WTC11 (cell line): Measurements from ENCODE around the gene SHOC2. TPM values are rescaled to one million over a fixed set of nuclear protein-coding genes. Genes with fewer than 3 reads are reported as not detected.

Source experiments
- ATAC-seq: fragments of 200-7000 bp; cut with Tn5 transposase; 2 replicates; pipeline ENCODE4 v1.10.0; 2021; ENCODE audit warnings: mild to moderate bottlenecking, moderate library complexity
- CTCF ChIA-PET: fragments of 300-600 bp; sonication (Branson Sonifier 250); formaldehyde crosslinking; loops from one replicate; lab custom pipeline; 2021; ENCODE audit warnings: antibody characterized with exemption; lab: Charles Lee
- POLR2A ChIA-PET: fragments of 350-600 bp; sonication (Branson Sonifier 250); formaldehyde crosslinking; loops from one replicate; lab custom pipeline; 2021; ENCODE audit warnings: antibody characterized with exemption; lab: Charles Lee
- DNase-seq: peaks from one replicate; pipeline ENCODE4 v3.0.0; 2021; ENCODE audit warnings: low spot score
- H3K27ac Mint-ChIP-seq: 2 replicates; pipeline ENCODE4 v1.8.0; 2021; ENCODE audit warnings: mixed read lengths
- H3K27me3 Mint-ChIP-seq: 2 replicates; pipeline ENCODE4 v1.8.0; 2021; ENCODE audit warnings: low read depth, mild to moderate bottlenecking, moderate library complexity, mixed read lengths
- H3K36me3 Mint-ChIP-seq: 2 replicates; pipeline ENCODE4 v1.8.0; 2021; ENCODE audit warnings: mixed read lengths
- H3K4me1 Mint-ChIP-seq: 2 replicates; pipeline ENCODE4 v1.8.0; 2022; ENCODE audit warnings: mixed read lengths
- H3K4me3 Mint-ChIP-seq: 2 replicates; pipeline ENCODE4 v1.8.0; 2021; ENCODE audit warnings: mild to moderate bottlenecking, moderate library complexity, mixed read lengths
- H3K9me3 Mint-ChIP-seq: 2 replicates; pipeline ENCODE4 v1.8.0; 2021; ENCODE audit warnings: mixed read lengths
- CREB1 ChIP-seq: sonication (generic); formaldehyde crosslinking; IDR thresholded peaks from 2 replicates; pipeline ENCODE4 v1.8.0; 2023; ENCODE audit warnings: mild to moderate bottlenecking, missing genetic modification reagents
- CREM ChIP-seq: sonication (generic); formaldehyde crosslinking; IDR thresholded peaks from 2 replicates; pipeline ENCODE4 v1.8.1; 2022; ENCODE audit warnings: mild to moderate bottlenecking, missing genetic modification reagents, moderate library complexity
- FOXP1 ChIP-seq: sonication (generic); formaldehyde crosslinking; IDR thresholded peaks from 2 replicates; pipeline ENCODE4 v1.8.0; 2022; ENCODE audit warnings: missing genetic modification reagents, mild to moderate bottlenecking, moderate library complexity, borderline replicate concordance
- GRHL2 ChIP-seq: fragments of 250-450 bp; sonication (Bioruptor Pico); IDR thresholded peaks from 2 replicates; pipeline ENCODE4 v1.8.0; 2022; ENCODE audit warnings: mild to moderate bottlenecking, moderate library complexity; ENCODE audit not compliant: insufficient replicate concordance, severe bottlenecking
- HMGA2 ChIP-seq: fragments of 250-450 bp; sonication (Bioruptor Pico); IDR thresholded peaks from 2 replicates; pipeline ENCODE4 v1.4.0; 2021; ENCODE audit warnings: mild to moderate bottlenecking, moderate library complexity
- KAT7 ChIP-seq: sonication (generic); formaldehyde crosslinking; IDR thresholded peaks from 2 replicates; pipeline ENCODE4 v1.8.1; 2023; ENCODE audit warnings: missing genetic modification reagents, mild to moderate bottlenecking, borderline replicate concordance
- MYBL2 ChIP-seq: sonication (generic); formaldehyde crosslinking; IDR thresholded peaks from 2 replicates; pipeline ENCODE4 v1.8.1; 2023; ENCODE audit warnings: mild to moderate bottlenecking, moderate library complexity, missing genetic modification reagents
- NFATC4 ChIP-seq: fragments of 250-450 bp; sonication (Bioruptor Pico); IDR thresholded peaks from 2 replicates; pipeline ENCODE4 v1.9.0; 2021; ENCODE audit warnings: mild to moderate bottlenecking
- NFYB ChIP-seq: sonication (generic); formaldehyde crosslinking; conservative IDR thresholded peaks from 2 replicates; pipeline ENCODE4 v1.8.0; 2022; ENCODE audit warnings: low read depth, missing genetic modification reagents
- NR1H2 ChIP-seq: sonication (generic); formaldehyde crosslinking; IDR thresholded peaks from 2 replicates; pipeline ENCODE4 v1.9.0; 2021; ENCODE audit warnings: mild to moderate bottlenecking, moderate library complexity, missing genetic modification reagents
- PRRX2 ChIP-seq: fragments of 250-450 bp; sonication (Bioruptor Pico); IDR thresholded peaks from 2 replicates; pipeline ENCODE4 v1.8.0; 2021; ENCODE audit warnings: mild to moderate bottlenecking
- RELA ChIP-seq: sonication (generic); formaldehyde crosslinking; IDR thresholded peaks from 2 replicates; pipeline ENCODE4 v1.8.1; 2022; ENCODE audit warnings: missing genetic modification reagents, mild to moderate bottlenecking, borderline replicate concordance
- TEAD4 ChIP-seq: sonication (generic); formaldehyde crosslinking; IDR thresholded peaks from 2 replicates; pipeline ENCODE4 v1.8.0; 2022; ENCODE audit warnings: mild to moderate bottlenecking, missing genetic modification reagents
- TP53 ChIP-seq: sonication (generic); formaldehyde crosslinking; IDR thresholded peaks from 2 replicates; pipeline ENCODE4 v1.8.1; 2023; ENCODE audit warnings: mild to moderate bottlenecking, missing genetic modification reagents
- ZNF396 ChIP-seq: fragments of 250-450 bp; sonication (Bioruptor Pico); IDR thresholded peaks from 2 replicates; pipeline ENCODE4 v1.8.0; 2021; ENCODE audit warnings: mild to moderate bottlenecking, moderate library complexity, borderline replicate concordance
- ZNF416 ChIP-seq: fragments of 250-450 bp; sonication (Bioruptor Pico); IDR thresholded peaks from 2 replicates; pipeline ENCODE4 v1.9.0; 2021; ENCODE audit warnings: mild to moderate bottlenecking, inconsistent platforms
- ZNF671 ChIP-seq: fragments of 250-450 bp; sonication (Bioruptor Pico); IDR thresholded peaks from 2 replicates; pipeline ENCODE4 v1.8.0; 2021; ENCODE audit warnings: mild to moderate bottlenecking
- total RNA-seq: library from RNA; stranded (reverse); gene quantifications from 3 replicates; pipeline ENCODE4 v1.2.3, GENCODE V29; 2021
- TF ChIP-seq, protein P1 (sequence below): sonication (generic); formaldehyde crosslinking; IDR thresholded peaks from 2 replicates; pipeline ENCODE4 v1.8.1; 2022; ENCODE audit warnings: mild to moderate bottlenecking, missing genetic modification reagents, moderate library complexity, borderline replicate concordance
- TF ChIP-seq, protein P2 (sequence below): sonication (generic); formaldehyde crosslinking; IDR thresholded peaks from 2 replicates; pipeline ENCODE4 v1.8.0; 2022; ENCODE audit warnings: missing genetic modification reagents
- TF ChIP-seq, protein P3 (sequence below): fragments of 250-450 bp; sonication (Bioruptor Pico); IDR thresholded peaks from 2 replicates; pipeline ENCODE4 v1.8.0; 2021; ENCODE audit warnings: mild to moderate bottlenecking
- TF ChIP-seq, protein P4 (sequence below): sonication (generic); formaldehyde crosslinking; IDR thresholded peaks from 2 replicates; pipeline ENCODE4 v1.8.0; 2022; ENCODE audit warnings: mild to moderate bottlenecking, missing genetic modification reagents
- TF ChIP-seq, protein P5 (sequence below): fragments of 200-600 bp; IDR thresholded peaks from 2 replicates; pipeline ENCODE4 v1.8.0; 2022; ENCODE audit warnings: antibody characterized with exemption
- TF ChIP-seq, protein P6 (sequence below): sonication (generic); formaldehyde crosslinking; IDR thresholded peaks from 2 replicates; pipeline ENCODE4 v1.8.1; 2022; ENCODE audit warnings: low read depth, missing genetic modification reagents, borderline replicate concordance
- TF ChIP-seq, protein P7 (sequence below): sonication (generic); formaldehyde crosslinking; IDR thresholded peaks from 2 replicates; pipeline ENCODE4 v1.8.1; 2023; ENCODE audit warnings: mild to moderate bottlenecking, missing genetic modification reagents
- TF ChIP-seq, protein P8 (sequence below): sonication (generic); formaldehyde crosslinking; IDR thresholded peaks from 2 replicates; pipeline ENCODE4 v1.8.1; 2023; ENCODE audit warnings: mild to moderate bottlenecking, missing genetic modification reagents, moderate library complexity

The SHOC2 gene
- total RNA-seq, 1 experiment from 2014 or later = 21.6 TPM

DNA sequence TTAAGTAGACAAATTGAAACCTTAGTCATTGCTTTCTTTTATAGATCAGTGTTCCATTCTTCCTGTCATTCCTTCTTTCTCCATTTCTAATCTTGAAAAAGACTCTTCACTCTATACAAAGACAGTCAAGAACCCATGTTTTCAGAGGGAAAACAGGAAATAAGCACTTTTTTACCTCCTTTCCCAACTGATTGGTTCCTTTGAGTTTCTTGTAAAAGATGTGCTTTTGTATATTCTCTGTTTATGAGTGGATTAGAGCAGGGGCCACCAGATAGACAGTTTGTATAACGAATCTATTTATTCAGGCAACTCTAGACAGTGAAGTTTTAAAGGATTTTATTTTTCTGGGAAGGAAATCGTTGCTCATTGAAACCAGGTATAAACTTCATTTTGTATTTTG lies 49.8 kb downstream of the SHOC2 start:
- no peaks in the 10 kb centered on the region for H3K36me3 Mint-ChIP-seq
- ATAC-seq = no peak
- TF ChIP-seq, protein P1, sequence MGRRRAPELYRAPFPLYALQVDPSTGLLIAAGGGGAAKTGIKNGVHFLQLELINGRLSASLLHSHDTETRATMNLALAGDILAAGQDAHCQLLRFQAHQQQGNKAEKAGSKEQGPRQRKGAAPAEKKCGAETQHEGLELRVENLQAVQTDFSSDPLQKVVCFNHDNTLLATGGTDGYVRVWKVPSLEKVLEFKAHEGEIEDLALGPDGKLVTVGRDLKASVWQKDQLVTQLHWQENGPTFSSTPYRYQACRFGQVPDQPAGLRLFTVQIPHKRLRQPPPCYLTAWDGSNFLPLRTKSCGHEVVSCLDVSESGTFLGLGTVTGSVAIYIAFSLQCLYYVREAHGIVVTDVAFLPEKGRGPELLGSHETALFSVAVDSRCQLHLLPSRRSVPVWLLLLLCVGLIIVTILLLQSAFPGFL (CRISPR knock-in tag) = no peak
- TF ChIP-seq, protein P2, sequence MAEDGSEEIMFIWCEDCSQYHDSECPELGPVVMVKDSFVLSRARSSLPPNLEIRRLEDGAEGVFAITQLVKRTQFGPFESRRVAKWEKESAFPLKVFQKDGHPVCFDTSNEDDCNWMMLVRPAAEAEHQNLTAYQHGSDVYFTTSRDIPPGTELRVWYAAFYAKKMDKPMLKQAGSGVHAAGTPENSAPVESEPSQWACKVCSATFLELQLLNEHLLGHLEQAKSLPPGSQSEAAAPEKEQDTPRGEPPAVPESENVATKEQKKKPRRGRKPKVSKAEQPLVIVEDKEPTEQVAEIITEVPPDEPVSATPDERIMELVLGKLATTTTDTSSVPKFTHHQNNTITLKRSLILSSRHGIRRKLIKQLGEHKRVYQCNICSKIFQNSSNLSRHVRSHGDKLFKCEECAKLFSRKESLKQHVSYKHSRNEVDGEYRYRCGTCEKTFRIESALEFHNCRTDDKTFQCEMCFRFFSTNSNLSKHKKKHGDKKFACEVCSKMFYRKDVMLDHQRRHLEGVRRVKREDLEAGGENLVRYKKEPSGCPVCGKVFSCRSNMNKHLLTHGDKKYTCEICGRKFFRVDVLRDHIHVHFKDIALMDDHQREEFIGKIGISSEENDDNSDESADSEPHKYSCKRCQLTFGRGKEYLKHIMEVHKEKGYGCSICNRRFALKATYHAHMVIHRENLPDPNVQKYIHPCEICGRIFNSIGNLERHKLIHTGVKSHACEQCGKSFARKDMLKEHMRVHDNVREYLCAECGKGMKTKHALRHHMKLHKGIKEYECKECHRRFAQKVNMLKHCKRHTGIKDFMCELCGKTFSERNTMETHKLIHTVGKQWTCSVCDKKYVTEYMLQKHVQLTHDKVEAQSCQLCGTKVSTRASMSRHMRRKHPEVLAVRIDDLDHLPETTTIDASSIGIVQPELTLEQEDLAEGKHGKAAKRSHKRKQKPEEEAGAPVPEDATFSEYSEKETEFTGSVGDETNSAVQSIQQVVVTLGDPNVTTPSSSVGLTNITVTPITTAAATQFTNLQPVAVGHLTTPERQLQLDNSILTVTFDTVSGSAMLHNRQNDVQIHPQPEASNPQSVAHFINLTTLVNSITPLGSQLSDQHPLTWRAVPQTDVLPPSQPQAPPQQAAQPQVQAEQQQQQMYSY (CRISPR knock-in tag) = no peak
- TF ChIP-seq, protein P3, sequence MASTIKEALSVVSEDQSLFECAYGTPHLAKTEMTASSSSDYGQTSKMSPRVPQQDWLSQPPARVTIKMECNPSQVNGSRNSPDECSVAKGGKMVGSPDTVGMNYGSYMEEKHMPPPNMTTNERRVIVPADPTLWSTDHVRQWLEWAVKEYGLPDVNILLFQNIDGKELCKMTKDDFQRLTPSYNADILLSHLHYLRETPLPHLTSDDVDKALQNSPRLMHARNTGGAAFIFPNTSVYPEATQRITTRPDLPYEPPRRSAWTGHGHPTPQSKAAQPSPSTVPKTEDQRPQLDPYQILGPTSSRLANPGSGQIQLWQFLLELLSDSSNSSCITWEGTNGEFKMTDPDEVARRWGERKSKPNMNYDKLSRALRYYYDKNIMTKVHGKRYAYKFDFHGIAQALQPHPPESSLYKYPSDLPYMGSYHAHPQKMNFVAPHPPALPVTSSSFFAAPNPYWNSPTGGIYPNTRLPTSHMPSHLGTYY (CRISPR knock-in tag) = no peak
- TF ChIP-seq NR1H2 (no peak), PRRX2 (CRISPR knock-in tag) (no peak), NFATC4 (no peak), RELA (CRISPR knock-in tag) (no peak), ZNF396 (CRISPR knock-in tag) (no peak), ZNF416 (CRISPR knock-in tag) (no peak), CREM (CRISPR knock-in tag) (no peak)
- TF ChIP-seq, protein P4, sequence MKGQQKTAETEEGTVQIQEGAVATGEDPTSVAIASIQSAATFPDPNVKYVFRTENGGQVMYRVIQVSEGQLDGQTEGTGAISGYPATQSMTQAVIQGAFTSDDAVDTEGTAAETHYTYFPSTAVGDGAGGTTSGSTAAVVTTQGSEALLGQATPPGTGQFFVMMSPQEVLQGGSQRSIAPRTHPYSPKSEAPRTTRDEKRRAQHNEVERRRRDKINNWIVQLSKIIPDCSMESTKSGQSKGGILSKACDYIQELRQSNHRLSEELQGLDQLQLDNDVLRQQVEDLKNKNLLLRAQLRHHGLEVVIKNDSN (CRISPR knock-in tag) = no peak
- TF ChIP-seq, protein P5, sequence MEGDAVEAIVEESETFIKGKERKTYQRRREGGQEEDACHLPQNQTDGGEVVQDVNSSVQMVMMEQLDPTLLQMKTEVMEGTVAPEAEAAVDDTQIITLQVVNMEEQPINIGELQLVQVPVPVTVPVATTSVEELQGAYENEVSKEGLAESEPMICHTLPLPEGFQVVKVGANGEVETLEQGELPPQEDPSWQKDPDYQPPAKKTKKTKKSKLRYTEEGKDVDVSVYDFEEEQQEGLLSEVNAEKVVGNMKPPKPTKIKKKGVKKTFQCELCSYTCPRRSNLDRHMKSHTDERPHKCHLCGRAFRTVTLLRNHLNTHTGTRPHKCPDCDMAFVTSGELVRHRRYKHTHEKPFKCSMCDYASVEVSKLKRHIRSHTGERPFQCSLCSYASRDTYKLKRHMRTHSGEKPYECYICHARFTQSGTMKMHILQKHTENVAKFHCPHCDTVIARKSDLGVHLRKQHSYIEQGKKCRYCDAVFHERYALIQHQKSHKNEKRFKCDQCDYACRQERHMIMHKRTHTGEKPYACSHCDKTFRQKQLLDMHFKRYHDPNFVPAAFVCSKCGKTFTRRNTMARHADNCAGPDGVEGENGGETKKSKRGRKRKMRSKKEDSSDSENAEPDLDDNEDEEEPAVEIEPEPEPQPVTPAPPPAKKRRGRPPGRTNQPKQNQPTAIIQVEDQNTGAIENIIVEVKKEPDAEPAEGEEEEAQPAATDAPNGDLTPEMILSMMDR = no peak
- TF ChIP-seq, protein P6, sequence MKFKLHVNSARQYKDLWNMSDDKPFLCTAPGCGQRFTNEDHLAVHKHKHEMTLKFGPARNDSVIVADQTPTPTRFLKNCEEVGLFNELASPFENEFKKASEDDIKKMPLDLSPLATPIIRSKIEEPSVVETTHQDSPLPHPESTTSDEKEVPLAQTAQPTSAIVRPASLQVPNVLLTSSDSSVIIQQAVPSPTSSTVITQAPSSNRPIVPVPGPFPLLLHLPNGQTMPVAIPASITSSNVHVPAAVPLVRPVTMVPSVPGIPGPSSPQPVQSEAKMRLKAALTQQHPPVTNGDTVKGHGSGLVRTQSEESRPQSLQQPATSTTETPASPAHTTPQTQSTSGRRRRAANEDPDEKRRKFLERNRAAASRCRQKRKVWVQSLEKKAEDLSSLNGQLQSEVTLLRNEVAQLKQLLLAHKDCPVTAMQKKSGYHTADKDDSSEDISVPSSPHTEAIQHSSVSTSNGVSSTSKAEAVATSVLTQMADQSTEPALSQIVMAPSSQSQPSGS = no peak
- TF ChIP-seq, all 79 proteins: peak for 0
- no peaks in the 10 kb centered on the region for H3K27me3 Mint-ChIP-seq
- H3K4me3 Mint-ChIP-seq = no peak overlapping the region
- no peak for DNase-seq
- peaks cover 16% of the 10 kb centered on the region for H3K4me1 Mint-ChIP-seq
- no peaks in the 10 kb centered on the region for H3K9me3 Mint-ChIP-seq
- no peak overlapping the region for H3K27ac Mint-ChIP-seq
- ChIA-PET CTCF (no interaction called here), POLR2A (no interaction called here)

DNA sequence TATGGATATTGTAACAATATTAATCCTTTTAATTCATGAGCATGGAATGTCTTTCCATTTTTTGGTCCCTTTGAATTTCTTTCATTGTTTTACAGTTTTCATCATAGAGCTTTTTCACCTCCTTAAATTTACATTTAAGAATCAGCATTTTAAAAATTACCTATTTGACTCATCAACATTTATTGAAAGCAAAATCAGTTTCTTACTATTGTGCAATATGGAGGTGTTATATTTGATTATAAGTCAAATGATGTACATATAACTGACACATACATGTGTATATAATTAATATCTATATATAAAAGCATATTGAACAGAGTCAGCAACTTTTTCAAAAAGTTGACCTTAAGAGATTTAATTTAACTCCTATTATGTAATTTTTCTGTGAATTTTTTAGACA lies 52.2 kb downstream of the SHOC2 start:
- no peak overlapping the region for H3K27ac Mint-ChIP-seq
- DNase-seq (no peak), ATAC-seq (no peak)
- POLR2A ChIA-PET = no interaction called here
- H3K27me3 Mint-ChIP-seq = no peaks in the 10 kb centered on the region
- no peaks in the 10 kb centered on the region for H3K36me3 Mint-ChIP-seq
- CTCF ChIA-PET = no interaction called here
- peaks cover 13% of the 10 kb centered on the region for H3K4me1 Mint-ChIP-seq
- no peaks in the 10 kb centered on the region for H3K9me3 Mint-ChIP-seq
- no peak overlapping the region for H3K4me3 Mint-ChIP-seq
- TF ChIP-seq GRHL2 (no peak), TEAD4 (CRISPR knock-in tag) (no peak), KAT7 (no peak), TP53 (CRISPR knock-in tag) (no peak), ZNF671 (CRISPR knock-in tag) (no peak), FOXP1 (CRISPR knock-in tag) (no peak), MYBL2 (CRISPR knock-in tag) (no peak), HMGA2 (no peak), CREM (CRISPR knock-in tag) (no peak), NFYB (CRISPR knock-in tag) (no peak), CREB1 (CRISPR knock-in tag) (no peak), ZNF416 (CRISPR knock-in tag) (no peak)
- TF ChIP-seq, protein P7, sequence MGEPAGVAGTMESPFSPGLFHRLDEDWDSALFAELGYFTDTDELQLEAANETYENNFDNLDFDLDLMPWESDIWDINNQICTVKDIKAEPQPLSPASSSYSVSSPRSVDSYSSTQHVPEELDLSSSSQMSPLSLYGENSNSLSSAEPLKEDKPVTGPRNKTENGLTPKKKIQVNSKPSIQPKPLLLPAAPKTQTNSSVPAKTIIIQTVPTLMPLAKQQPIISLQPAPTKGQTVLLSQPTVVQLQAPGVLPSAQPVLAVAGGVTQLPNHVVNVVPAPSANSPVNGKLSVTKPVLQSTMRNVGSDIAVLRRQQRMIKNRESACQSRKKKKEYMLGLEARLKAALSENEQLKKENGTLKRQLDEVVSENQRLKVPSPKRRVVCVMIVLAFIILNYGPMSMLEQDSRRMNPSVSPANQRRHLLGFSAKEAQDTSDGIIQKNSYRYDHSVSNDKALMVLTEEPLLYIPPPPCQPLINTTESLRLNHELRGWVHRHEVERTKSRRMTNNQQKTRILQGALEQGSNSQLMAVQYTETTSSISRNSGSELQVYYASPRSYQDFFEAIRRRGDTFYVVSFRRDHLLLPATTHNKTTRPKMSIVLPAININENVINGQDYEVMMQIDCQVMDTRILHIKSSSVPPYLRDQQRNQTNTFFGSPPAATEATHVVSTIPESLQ (CRISPR knock-in tag) = no peak
- TF ChIP-seq, protein P8, sequence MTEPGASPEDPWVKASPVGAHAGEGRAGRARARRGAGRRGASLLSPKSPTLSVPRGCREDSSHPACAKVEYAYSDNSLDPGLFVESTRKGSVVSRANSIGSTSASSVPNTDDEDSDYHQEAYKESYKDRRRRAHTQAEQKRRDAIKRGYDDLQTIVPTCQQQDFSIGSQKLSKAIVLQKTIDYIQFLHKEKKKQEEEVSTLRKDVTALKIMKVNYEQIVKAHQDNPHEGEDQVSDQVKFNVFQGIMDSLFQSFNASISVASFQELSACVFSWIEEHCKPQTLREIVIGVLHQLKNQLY (CRISPR knock-in tag) = no peak
